Right atrium auricular region (tissue), 2 donors: ENCODE results near the gene FCRLA. TPM values are rescaled to one million over a fixed set of nuclear protein-coding genes. Genes with fewer than 3 reads are reported as not detected.
"Not testable (repeated sequence)": the region's sequence is repeated elsewhere in the genome, so short reads cannot be mapped to it uniquely, and the experiment has no call there.

Experiments used
- DNase-seq: peaks from one replicate; pipeline ENCODE4 v3.0.0-alpha.2; 2019; ENCODE audit warnings: low spot score
- H3K27ac ChIP-seq, 2 donors: fragments of 200-600 bp; sonication (generic); 1 replicate in 1 of 2; 2 replicates in 1 of 2; pipeline ENCODE4 v1.5.1; 2016 to 2019
- H3K27me3 ChIP-seq, 2 donors: fragments of 200-600 bp; sonication (generic); one replicate each; pipeline versions ENCODE4 v1.5.1 to v1.6.0; 2017 to 2019
- H3K36me3 ChIP-seq: fragments of 200-600 bp; sonication (generic); one replicate; pipeline ENCODE4 v1.5.1; 2016
- H3K4me1 ChIP-seq, 2 donors: fragments of 200-600 bp; sonication (generic); one replicate each; pipeline versions ENCODE4 v1.5.1 to v1.6.0; 2017 to 2019
- H3K4me3 ChIP-seq, 2 donors: fragments of 200-600 bp; sonication (generic); 1 replicate in 1 of 2; 2 replicates in 1 of 2; pipeline ENCODE4 v1.5.1; 2017 to 2019; ENCODE audit warnings: mild to moderate bottlenecking in 1 of 2, moderate library complexity in 1 of 2
- H3K9me3 ChIP-seq, 2 donors: fragments of 200-600 bp; sonication (generic); one replicate each; pipeline ENCODE4 v1.5.1; 2019
- CTCF ChIP-seq, 2 donors: fragments of 200-600 bp; sonication (generic); IDR thresholded peaks; one replicate each; pipeline ENCODE4 v1.5.1; 2019; ENCODE audit warnings: antibody characterized with exemption in 2 of 2
- total RNA-seq, 2 donors: library from RNA; depleted of rRNA; stranded (reverse); fragments of >200 nt; gene quantifications; one replicate each; pipeline ENCODE4 v1.1.0, GENCODE V29; 2016

The FCRLA gene, protein sequence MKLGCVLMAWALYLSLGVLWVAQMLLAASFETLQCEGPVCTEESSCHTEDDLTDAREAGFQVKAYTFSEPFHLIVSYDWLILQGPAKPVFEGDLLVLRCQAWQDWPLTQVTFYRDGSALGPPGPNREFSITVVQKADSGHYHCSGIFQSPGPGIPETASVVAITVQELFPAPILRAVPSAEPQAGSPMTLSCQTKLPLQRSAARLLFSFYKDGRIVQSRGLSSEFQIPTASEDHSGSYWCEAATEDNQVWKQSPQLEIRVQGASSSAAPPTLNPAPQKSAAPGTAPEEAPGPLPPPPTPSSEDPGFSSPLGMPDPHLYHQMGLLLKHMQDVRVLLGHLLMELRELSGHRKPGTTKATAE
- under 1 TPM in 1 of 2 donors, not detected in 1; 0.20 TPM for total RNA-seq

GRCh38 chr1:161706482-161707347 is at the start of gene FCRLA:
TSS of gene FCRLA (plus strand) at chr1:161707229. CDS start at chr1:161707265, 36 bp downstream.
- Histone ChIP-seq H3K9me3 (no peaks in the 10 kb centered on the region), H3K27ac (peak within 1 kb of the TSS in 1 of 2 donors; percentile 71)

GRCh38 chr1:161658524-161658923 is 48.5 kb upstream of the FCRLA start:
- not testable (repeated sequence) for H3K27me3 ChIP-seq, H3K4me3 ChIP-seq, H3K27ac ChIP-seq, H3K36me3 ChIP-seq, H3K4me1 ChIP-seq, H3K9me3 ChIP-seq, DNase-seq

More at GRCh38 chr1:161706482-161707347, at the start of gene FCRLA:
- H3K4me3 ChIP-seq, result no peak within 1 kb of the TSS
- no peaks in the 10 kb centered on the region for H3K36me3 ChIP-seq
- peaks cover 0 to 8% of the 10 kb centered on the region in 2 donors for H3K4me1 ChIP-seq
- no peaks in the 10 kb centered on the region for H3K27me3 ChIP-seq
- DNase-seq, result no peak
- TF ChIP-seq CTCF (IDR thresholded peaks at IDR 0.05), result no peak

DNA sequence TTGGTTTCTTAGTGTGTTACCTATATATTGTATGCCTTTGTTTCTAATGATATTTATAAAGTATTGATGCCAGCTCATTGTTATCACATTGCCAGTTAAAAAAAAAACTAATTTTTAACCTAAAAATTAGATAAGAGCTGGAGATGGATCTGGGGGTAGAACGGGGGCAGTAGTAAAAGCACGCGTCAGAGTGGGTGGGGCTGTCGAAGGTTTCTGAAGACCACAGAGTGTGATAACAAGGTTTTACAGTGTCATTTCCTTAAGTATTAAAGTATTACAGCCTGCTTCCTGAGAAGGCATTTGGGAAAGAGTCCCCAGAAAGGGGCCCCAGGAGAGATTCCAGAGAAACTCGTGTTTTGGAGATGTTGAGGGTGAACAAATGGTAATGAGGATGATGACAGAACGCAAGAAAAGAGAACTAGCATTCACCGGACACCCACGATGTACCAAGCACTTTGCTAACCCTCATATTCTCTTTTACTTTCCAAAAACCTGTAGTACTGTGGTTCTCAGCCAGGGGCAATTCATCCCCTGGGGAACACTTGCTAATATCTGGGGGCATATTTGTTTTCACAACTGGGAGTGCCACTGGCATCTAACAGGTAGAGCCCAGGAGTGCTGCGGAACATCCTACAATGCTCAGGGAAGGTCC is 45.2 kb upstream of the FCRLA start:
- not testable (repeated sequence) for H3K27ac ChIP-seq, H3K9me3 ChIP-seq, H3K36me3 ChIP-seq, H3K27me3 ChIP-seq, H3K4me3 ChIP-seq, DNase-seq, H3K4me1 ChIP-seq

GRCh38 chr1:161662684-161663339 is 44.2 kb upstream of the FCRLA start, which contains the start of gene FCGR2B:
TSS of gene FCGR2B (plus strand) at chr1:161663143. CDS start at chr1:161663242, 99 bp downstream.
- DNase-seq, H3K4me3 ChIP-seq: not testable (repeated sequence)

GRCh38 chr1:161663569-161663968 is 43.5 kb upstream of the FCRLA start:
- not testable (repeated sequence) for H3K4me1 ChIP-seq, H3K27me3 ChIP-seq, DNase-seq, H3K4me3 ChIP-seq, H3K9me3 ChIP-seq, H3K27ac ChIP-seq, H3K36me3 ChIP-seq

More at GRCh38 chr1:161662684-161663339, 44.2 kb upstream of the FCRLA start, which contains the start of gene FCGR2B:
- not testable (repeated sequence) for H3K27me3 ChIP-seq, H3K9me3 ChIP-seq, H3K4me1 ChIP-seq, H3K36me3 ChIP-seq, H3K27ac ChIP-seq

DNA sequence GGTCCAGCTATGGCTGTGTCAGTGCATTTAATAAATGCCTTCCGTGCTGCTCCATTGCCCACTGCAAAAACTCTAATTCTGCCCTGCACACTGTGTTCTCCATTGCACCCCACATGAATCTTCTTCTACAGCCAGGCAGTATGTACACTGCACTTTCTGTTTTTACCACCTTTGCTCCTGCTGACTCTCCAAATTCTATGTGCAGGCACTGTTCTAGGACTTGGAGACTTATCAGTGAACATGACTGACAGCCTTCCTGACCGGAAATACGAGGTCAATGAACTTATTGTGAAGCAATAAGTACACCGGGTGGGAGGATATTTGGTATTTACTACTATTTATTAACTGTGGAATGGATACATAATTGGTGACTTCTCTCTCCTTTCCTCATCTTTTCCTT is 42.3 kb upstream of the FCRLA start:
- not testable (repeated sequence) for DNase-seq, H3K27ac ChIP-seq, H3K27me3 ChIP-seq, H3K9me3 ChIP-seq, H3K36me3 ChIP-seq, H3K4me3 ChIP-seq, H3K4me1 ChIP-seq

- H3K36me3 ChIP-seq, H3K27ac ChIP-seq, H3K27me3 ChIP-seq, H3K9me3 ChIP-seq, H3K4me3 ChIP-seq, H3K4me1 ChIP-seq, DNase-seq: not testable (repeated sequence)
These were observed 35.7 kb upstream of the FCRLA start for GRCh38 chr1:161671045-161672020.

- H3K4me3 ChIP-seq, H3K4me1 ChIP-seq, H3K27me3 ChIP-seq, H3K27ac ChIP-seq, DNase-seq, H3K9me3 ChIP-seq, H3K36me3 ChIP-seq: not testable (repeated sequence)
These were observed 33.6 kb upstream of the FCRLA start for GRCh38 chr1:161673437-161673836.

GRCh38 chr1:161674447-161674846 is 32.6 kb upstream of the FCRLA start:
- not testable (repeated sequence) for DNase-seq, H3K36me3 ChIP-seq, H3K27me3 ChIP-seq, H3K9me3 ChIP-seq, H3K4me1 ChIP-seq, H3K4me3 ChIP-seq, H3K27ac ChIP-seq

GRCh38 chr1:161674908-161675307 is 32.1 kb upstream of the FCRLA start:
- H3K9me3 ChIP-seq, DNase-seq, H3K36me3 ChIP-seq, H3K4me3 ChIP-seq, H3K27me3 ChIP-seq, H3K4me1 ChIP-seq, H3K27ac ChIP-seq: not testable (repeated sequence)
